HEK293 (cell line): ENCODE results near the gene TTLL11.

ENCODE experiments used
- CTCF ChIA-PET: fragments of 350-600 bp; formaldehyde crosslinking; extraction: SDS; loops from one replicate; lab custom pipeline; 2021; ENCODE audit warnings: antibody characterized with exemption; lab: Yijun Ruan, JAX
- POLR2A ChIA-PET: fragments of 300-600 bp; formaldehyde crosslinking; extraction: SDS; loops from one replicate; lab custom pipeline; 2020; ENCODE audit warnings: antibody characterized with exemption, inconsistent platforms; lab: Yijun Ruan, JAX
- H3K27ac ChIP-seq: fragments of 200-500 bp; sonication (Bioruptor generic); 2 replicates; pipeline ENCODE4 v1.5.1; 2014; ENCODE audit warnings: low read depth, low read length, control low read depth, inconsistent platforms; ENCODE audit errors: extremely low read depth
- H3K36me3 ChIP-seq, 2 experiments: fragments of 200-500 bp in 1 of 2; sonication (Bioruptor generic) in 1 of 2; 1 replicate in 1 of 2; 2 replicates in 1 of 2; pipeline ENCODE4 v1.5.1; 2014 to 2017; ENCODE audit warnings: inconsistent platforms in 2 of 2, low read length in 2 of 2; ENCODE audit not compliant: control insufficient read depth in 2 of 2, insufficient read depth in 1 of 2
- H3K4me1 ChIP-seq: fragments of 200-500 bp; sonication (Bioruptor generic); 2 replicates; pipeline ENCODE4 v1.5.1; 2014; ENCODE audit warnings: mild to moderate bottlenecking, low read length, inconsistent platforms; ENCODE audit not compliant: control insufficient read depth, insufficient read depth
- H3K4me3 ChIP-seq: 2 replicates; pipeline ENCODE4 v1.5.1; 2011; ENCODE audit warnings: low read depth, mild to moderate bottlenecking, control low read depth, low read length, moderate library complexity
- H3K9me3 ChIP-seq: fragments of 200-500 bp; sonication (Bioruptor generic); 2 replicates; pipeline ENCODE4 v1.5.1; 2014; ENCODE audit warnings: low read depth, low read length, inconsistent platforms; ENCODE audit not compliant: control insufficient read depth, insufficient read depth
- BCL11A ChIP-seq: fragments of 450-650 bp; formaldehyde crosslinking; IDR thresholded peaks from 2 replicates; pipeline ENCODE4 v1.5.1; 2016; ENCODE audit warnings: low read depth, missing biosample characterization, missing genetic modification characterization
- EGR2 ChIP-seq: fragments of 450-650 bp; formaldehyde crosslinking; IDR thresholded peaks from 2 replicates; pipeline ENCODE4 v1.5.1; 2016; ENCODE audit warnings: low read depth, missing biosample characterization, missing genetic modification characterization
- GLI2 ChIP-seq: fragments of 450-650 bp; formaldehyde crosslinking; IDR thresholded peaks from 2 replicates; pipeline ENCODE4; 2017; ENCODE audit warnings: missing biosample characterization, missing genetic modification characterization, low read depth, borderline replicate concordance
- IKZF3 ChIP-seq: fragments of 450-650 bp; IDR thresholded peaks from 2 replicates; pipeline ENCODE4 v1.5.0; 2018; ENCODE audit warnings: missing biosample characterization, mild to moderate bottlenecking, missing genetic modification characterization, moderate library complexity
- SP3 ChIP-seq: fragments of 450-650 bp; formaldehyde crosslinking; IDR thresholded peaks from 2 replicates; pipeline ENCODE4 v1.5.1; 2016; ENCODE audit warnings: missing biosample characterization, missing genetic modification characterization
- ZBTB7A ChIP-seq: fragments of 450-650 bp; formaldehyde crosslinking; IDR thresholded peaks from 2 replicates; pipeline ENCODE4 v1.5.1; 2016; ENCODE audit warnings: low read depth, missing biosample characterization, missing genetic modification characterization
- ZFP69B ChIP-seq: fragments of 450-650 bp; formaldehyde crosslinking; IDR thresholded peaks from 2 replicates; pipeline ENCODE4 v1.5.1; 2016; ENCODE audit warnings: missing biosample characterization, missing genetic modification characterization
- ZNF133 ChIP-seq: fragments of 450-650 bp; formaldehyde crosslinking; IDR thresholded peaks from 2 replicates; pipeline ENCODE4 v1.5.1; 2016; ENCODE audit warnings: missing biosample characterization, missing genetic modification characterization
- ZNF24 ChIP-seq: fragments of 450-650 bp; formaldehyde crosslinking; IDR thresholded peaks from 2 replicates; pipeline ENCODE4 v1.5.1; 2016; ENCODE audit warnings: missing biosample characterization, missing genetic modification characterization
- ZNF248 ChIP-seq: fragments of 450-650 bp; formaldehyde crosslinking; IDR thresholded peaks from 2 replicates; pipeline ENCODE4 v1.5.1; 2017; ENCODE audit warnings: missing biosample characterization, missing genetic modification characterization
- ZNF426 ChIP-seq: fragments of 450-650 bp; formaldehyde crosslinking; IDR thresholded peaks from 2 replicates; pipeline ENCODE4 v1.5.1; 2017; ENCODE audit warnings: missing biosample characterization, missing genetic modification characterization, mild to moderate bottlenecking, inconsistent platforms, moderate library complexity
- ZNF530 ChIP-seq: fragments of 450-650 bp; formaldehyde crosslinking; IDR thresholded peaks from 2 replicates; pipeline ENCODE4 v1.5.1; 2016; ENCODE audit warnings: low read depth, missing biosample characterization, missing genetic modification characterization
- ZNF596 ChIP-seq: fragments of 450-650 bp; IDR thresholded peaks from 2 replicates; pipeline ENCODE4 v1.5.0; 2018; ENCODE audit warnings: missing biosample characterization, mild to moderate bottlenecking, missing genetic modification characterization, moderate library complexity
- ZNF629 ChIP-seq: fragments of 450-650 bp; formaldehyde crosslinking; IDR thresholded peaks from 2 replicates; pipeline ENCODE4 v1.5.1; 2017; ENCODE audit warnings: missing biosample characterization, missing genetic modification characterization
- ZNF785 ChIP-seq: fragments of 450-650 bp; formaldehyde crosslinking; IDR thresholded peaks from 2 replicates; pipeline ENCODE4 v1.5.1; 2016; ENCODE audit warnings: missing biosample characterization, missing genetic modification characterization
- TF ChIP-seq, protein P1 (sequence below): fragments of 450-650 bp; formaldehyde crosslinking; IDR thresholded peaks from 2 replicates; pipeline ENCODE4; 2016; ENCODE audit warnings: missing biosample characterization, missing genetic modification characterization
- TF ChIP-seq, protein P2 (sequence below): fragments of 450-650 bp; formaldehyde crosslinking; IDR thresholded peaks from 2 replicates; pipeline ENCODE4 v1.5.1; 2016; ENCODE audit warnings: missing biosample characterization, missing genetic modification characterization
- TF ChIP-seq, protein P3 (sequence below): fragments of 450-650 bp; formaldehyde crosslinking; IDR thresholded peaks from 2 replicates; pipeline ENCODE4 v1.5.1; 2016; ENCODE audit warnings: missing biosample characterization, missing genetic modification characterization
- TF ChIP-seq, protein P4 (sequence below): fragments of 450-650 bp; formaldehyde crosslinking; IDR thresholded peaks from 2 replicates; pipeline ENCODE4 v1.5.1; 2016; ENCODE audit warnings: missing biosample characterization, missing genetic modification characterization
- TF ChIP-seq, protein P5 (sequence below): fragments of 450-650 bp; formaldehyde crosslinking; IDR thresholded peaks from 2 replicates; pipeline ENCODE4 v1.5.1; 2016; ENCODE audit warnings: missing biosample characterization, missing genetic modification characterization, borderline replicate concordance
- TF ChIP-seq, protein P6 (sequence below): fragments of 450-650 bp; formaldehyde crosslinking; IDR thresholded peaks from 2 replicates; pipeline ENCODE4 v1.5.1; 2016; ENCODE audit warnings: missing biosample characterization, missing genetic modification characterization
- TF ChIP-seq, protein P7 (sequence below): fragments of 450-650 bp; formaldehyde crosslinking; conservative IDR thresholded peaks from 2 replicates; pipeline ENCODE4 v1.5.1; 2016; ENCODE audit warnings: low read depth, missing biosample characterization, missing genetic modification characterization

Gene TTLL11

DNA sequence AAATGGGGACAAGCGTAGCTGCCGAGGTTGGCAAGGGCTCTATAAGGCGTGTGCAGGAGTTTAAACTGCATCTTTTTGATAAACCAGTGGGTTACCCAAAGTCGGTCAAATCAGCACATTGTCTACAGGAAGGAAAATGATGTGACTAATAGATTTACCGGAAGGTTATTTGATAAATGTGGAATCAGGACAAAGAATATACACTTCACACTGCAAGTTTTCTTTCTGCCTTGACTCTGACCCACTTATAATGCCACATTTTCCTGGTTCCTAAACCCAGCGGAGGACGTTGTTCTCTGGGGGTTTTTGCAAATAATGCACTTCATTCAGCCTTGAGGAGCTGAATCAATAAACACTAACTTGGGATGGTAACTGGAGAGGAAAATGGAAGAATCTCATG, 76.8 kb downstream of the TTLL11 start (continued):
- TF ChIP-seq, protein P1, sequence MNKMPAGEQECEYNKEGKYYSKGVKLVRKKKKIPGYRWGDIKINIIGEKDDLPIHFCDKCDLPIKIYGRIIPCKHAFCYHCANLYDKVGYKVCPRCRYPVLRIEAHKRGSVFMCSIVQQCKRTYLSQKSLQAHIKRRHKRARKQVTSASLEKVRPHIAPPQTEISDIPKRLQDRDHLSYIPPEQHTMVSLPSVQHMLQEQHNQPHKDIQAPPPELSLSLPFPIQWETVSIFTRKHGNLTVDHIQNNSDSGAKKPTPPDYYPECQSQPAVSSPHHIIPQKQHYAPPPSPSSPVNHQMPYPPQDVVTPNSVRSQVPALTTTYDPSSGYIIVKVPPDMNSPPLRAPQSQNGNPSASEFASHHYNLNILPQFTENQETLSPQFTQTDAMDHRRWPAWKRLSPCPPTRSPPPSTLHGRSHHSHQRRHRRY (tag by site-specific recombination) = no peak
- no peak for TF ChIP-seq BCL11A (tag by site-specific recombination)
- TF ChIP-seq, protein P2, sequence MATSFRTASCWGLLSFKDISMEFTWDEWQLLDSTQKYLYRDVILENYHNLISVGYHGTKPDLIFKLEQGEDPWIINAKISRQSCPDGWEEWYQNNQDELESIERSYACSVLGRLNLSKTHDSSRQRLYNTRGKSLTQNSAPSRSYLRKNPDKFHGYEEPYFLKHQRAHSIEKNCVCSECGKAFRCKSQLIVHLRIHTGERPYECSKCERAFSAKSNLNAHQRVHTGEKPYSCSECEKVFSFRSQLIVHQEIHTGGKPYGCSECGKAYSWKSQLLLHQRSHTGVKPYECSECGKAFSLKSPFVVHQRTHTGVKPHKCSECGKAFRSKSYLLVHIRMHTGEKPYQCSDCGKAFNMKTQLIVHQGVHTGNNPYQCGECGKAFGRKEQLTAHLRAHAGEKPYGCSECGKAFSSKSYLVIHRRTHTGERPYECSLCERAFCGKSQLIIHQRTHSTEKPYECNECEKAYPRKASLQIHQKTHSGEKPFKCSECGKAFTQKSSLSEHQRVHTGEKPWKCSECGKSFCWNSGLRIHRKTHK (tag by site-specific recombination) = no peak
- TF ChIP-seq ZNF629 (tag by site-specific recombination) = no peak
- TF ChIP-seq, protein P3, sequence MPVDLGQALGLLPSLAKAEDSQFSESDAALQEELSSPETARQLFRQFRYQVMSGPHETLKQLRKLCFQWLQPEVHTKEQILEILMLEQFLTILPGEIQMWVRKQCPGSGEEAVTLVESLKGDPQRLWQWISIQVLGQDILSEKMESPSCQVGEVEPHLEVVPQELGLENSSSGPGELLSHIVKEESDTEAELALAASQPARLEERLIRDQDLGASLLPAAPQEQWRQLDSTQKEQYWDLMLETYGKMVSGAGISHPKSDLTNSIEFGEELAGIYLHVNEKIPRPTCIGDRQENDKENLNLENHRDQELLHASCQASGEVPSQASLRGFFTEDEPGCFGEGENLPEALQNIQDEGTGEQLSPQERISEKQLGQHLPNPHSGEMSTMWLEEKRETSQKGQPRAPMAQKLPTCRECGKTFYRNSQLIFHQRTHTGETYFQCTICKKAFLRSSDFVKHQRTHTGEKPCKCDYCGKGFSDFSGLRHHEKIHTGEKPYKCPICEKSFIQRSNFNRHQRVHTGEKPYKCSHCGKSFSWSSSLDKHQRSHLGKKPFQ = no peak
- no peak for TF ChIP-seq ZNF426

DNA sequence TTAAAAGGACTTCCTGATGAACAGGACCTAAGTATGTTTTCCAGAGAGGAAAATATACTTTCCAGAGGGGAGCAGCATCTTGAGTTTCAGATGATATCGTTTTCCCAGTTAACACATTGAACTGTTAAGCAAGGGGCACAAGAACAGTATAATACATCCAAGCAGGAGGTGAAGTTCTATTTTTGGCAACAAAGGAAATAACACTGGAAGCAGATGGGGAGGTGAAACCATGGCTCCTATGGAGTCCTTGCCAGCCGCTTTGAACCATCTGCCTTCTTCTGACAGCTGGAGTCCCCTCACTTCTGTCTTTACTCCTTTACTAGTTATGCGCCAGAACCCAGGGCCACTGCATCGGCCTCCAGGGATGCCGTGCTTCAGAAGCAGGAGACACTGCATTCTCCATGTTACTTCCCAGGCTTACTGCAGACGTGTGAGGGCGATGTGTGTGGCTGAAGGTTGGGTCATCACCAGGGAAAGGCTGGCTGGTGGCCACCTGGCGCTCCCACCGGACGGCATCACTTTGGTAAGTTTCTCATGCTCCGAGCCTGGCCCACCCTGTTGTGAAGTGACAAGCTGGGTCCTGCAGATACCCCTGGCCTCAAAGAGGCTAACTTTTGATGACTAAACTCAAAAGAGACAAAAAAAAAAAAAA, 77.8 kb downstream of the TTLL11 start:
- no peak overlapping the region for H3K4me3 ChIP-seq
- H3K4me1 ChIP-seq = no peaks in the 10 kb centered on the region
- POLR2A ChIA-PET = no interaction called here
- CTCF ChIA-PET = interaction anchor here (0.7 to 1.2 kb wide), 3 partner anchors 9 to 516 kb away, joined by 3 to 5 read pairs (median 3); partner anchors contain the start of gene GGTA1
- H3K9me3 ChIP-seq = no peaks in the 10 kb centered on the region
- no peaks in the 10 kb centered on the region for H3K36me3 ChIP-seq
- H3K27ac ChIP-seq = no peak overlapping the region
- TF ChIP-seq ZNF530 (tag by site-specific recombination) (no peak), ZNF24 (tag by site-specific recombination) (no peak), ZNF596 (no peak), ZFP69B (tag by site-specific recombination) (no peak), IKZF3 (tag by site-specific recombination) (no peak), SP3 (tag by site-specific recombination) (no peak), ZNF133 (tag by site-specific recombination) (no peak), ZBTB7A (no peak), ZNF248 (tag by site-specific recombination) (no peak), ZNF785 (tag by site-specific recombination) (no peak), EGR2 (tag by site-specific recombination) (no peak), GLI2 (tag by site-specific recombination) (no peak)
- TF ChIP-seq, protein P4, sequence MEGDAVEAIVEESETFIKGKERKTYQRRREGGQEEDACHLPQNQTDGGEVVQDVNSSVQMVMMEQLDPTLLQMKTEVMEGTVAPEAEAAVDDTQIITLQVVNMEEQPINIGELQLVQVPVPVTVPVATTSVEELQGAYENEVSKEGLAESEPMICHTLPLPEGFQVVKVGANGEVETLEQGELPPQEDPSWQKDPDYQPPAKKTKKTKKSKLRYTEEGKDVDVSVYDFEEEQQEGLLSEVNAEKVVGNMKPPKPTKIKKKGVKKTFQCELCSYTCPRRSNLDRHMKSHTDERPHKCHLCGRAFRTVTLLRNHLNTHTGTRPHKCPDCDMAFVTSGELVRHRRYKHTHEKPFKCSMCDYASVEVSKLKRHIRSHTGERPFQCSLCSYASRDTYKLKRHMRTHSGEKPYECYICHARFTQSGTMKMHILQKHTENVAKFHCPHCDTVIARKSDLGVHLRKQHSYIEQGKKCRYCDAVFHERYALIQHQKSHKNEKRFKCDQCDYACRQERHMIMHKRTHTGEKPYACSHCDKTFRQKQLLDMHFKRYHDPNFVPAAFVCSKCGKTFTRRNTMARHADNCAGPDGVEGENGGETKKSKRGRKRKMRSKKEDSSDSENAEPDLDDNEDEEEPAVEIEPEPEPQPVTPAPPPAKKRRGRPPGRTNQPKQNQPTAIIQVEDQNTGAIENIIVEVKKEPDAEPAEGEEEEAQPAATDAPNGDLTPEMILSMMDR (tag by site-specific recombination) = no peak
- TF ChIP-seq, protein P5, sequence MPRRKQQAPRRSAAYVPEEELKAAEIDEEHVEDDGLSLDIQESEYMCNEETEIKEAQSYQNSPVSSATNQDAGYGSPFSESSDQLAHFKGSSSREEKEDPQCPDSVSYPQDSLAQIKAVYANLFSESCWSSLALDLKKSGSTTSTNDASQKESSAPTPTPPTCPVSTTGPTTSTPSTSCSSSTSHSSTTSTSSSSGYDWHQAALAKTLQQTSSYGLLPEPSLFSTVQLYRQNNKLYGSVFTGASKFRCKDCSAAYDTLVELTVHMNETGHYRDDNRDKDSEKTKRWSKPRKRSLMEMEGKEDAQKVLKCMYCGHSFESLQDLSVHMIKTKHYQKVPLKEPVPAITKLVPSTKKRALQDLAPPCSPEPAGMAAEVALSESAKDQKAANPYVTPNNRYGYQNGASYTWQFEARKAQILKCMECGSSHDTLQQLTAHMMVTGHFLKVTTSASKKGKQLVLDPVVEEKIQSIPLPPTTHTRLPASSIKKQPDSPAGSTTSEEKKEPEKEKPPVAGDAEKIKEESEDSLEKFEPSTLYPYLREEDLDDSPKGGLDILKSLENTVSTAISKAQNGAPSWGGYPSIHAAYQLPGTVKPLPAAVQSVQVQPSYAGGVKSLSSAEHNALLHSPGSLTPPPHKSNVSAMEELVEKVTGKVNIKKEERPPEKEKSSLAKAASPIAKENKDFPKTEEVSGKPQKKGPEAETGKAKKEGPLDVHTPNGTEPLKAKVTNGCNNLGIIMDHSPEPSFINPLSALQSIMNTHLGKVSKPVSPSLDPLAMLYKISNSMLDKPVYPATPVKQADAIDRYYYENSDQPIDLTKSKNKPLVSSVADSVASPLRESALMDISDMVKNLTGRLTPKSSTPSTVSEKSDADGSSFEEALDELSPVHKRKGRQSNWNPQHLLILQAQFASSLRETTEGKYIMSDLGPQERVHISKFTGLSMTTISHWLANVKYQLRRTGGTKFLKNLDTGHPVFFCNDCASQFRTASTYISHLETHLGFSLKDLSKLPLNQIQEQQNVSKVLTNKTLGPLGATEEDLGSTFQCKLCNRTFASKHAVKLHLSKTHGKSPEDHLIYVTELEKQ (tag by site-specific recombination) = no peak
- TF ChIP-seq, protein P6, sequence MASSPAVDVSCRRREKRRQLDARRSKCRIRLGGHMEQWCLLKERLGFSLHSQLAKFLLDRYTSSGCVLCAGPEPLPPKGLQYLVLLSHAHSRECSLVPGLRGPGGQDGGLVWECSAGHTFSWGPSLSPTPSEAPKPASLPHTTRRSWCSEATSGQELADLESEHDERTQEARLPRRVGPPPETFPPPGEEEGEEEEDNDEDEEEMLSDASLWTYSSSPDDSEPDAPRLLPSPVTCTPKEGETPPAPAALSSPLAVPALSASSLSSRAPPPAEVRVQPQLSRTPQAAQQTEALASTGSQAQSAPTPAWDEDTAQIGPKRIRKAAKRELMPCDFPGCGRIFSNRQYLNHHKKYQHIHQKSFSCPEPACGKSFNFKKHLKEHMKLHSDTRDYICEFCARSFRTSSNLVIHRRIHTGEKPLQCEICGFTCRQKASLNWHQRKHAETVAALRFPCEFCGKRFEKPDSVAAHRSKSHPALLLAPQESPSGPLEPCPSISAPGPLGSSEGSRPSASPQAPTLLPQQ (tag by site-specific recombination) = no peak
- TF ChIP-seq, protein P7, sequence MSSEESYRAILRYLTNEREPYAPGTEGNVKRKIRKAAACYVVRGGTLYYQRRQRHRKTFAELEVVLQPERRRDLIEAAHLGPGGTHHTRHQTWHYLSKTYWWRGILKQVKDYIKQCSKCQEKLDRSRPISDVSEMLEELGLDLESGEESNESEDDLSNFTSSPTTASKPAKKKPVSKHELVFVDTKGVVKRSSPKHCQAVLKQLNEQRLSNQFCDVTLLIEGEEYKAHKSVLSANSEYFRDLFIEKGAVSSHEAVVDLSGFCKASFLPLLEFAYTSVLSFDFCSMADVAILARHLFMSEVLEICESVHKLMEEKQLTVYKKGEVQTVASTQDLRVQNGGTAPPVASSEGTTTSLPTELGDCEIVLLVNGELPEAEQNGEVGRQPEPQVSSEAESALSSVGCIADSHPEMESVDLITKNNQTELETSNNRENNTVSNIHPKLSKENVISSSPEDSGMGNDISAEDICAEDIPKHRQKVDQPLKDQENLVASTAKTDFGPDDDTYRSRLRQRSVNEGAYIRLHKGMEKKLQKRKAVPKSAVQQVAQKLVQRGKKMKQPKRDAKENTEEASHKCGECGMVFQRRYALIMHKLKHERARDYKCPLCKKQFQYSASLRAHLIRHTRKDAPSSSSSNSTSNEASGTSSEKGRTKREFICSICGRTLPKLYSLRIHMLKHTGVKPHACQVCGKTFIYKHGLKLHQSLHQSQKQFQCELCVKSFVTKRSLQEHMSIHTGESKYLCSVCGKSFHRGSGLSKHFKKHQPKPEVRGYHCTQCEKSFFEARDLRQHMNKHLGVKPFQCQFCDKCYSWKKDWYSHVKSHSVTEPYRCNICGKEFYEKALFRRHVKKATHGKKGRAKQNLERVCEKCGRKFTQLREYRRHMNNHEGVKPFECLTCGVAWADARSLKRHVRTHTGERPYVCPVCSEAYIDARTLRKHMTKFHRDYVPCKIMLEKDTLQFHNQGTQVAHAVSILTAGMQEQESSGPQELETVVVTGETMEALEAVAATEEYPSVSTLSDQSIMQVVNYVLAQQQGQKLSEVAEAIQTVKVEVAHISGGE = no peak
